NCI-H1092 treated with DMSO at 0.1 percent for 48 hours (cell line): ENCODE measurements around the gene AGA.

ENCODE experiments used
- DNase-seq: peaks from one replicate; lab custom pipeline; 2025; lab: John Stamatoyannopoulos, UW

The AGA gene

DNA sequence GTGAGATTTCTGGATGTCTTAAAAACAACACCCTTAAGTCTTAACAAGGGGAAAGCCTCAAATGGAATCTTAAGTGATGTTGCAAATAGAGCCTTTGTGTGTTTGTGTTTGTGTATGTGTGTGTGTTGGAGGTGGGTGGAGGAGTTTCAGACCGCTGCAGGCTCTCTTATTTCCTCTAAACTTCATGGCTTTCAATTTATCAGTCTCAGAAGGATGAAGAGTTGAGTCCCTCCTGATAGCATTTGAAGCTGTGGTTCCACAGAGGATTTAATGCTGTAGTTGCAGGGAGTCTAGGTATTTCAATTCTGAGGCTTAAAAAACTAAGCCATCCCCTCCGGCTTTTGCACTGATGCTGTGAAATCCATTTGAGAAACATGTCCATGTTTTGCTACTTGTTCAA, 4.3 kb upstream of the AGA start:
- DNase-seq = no peak

DNA sequence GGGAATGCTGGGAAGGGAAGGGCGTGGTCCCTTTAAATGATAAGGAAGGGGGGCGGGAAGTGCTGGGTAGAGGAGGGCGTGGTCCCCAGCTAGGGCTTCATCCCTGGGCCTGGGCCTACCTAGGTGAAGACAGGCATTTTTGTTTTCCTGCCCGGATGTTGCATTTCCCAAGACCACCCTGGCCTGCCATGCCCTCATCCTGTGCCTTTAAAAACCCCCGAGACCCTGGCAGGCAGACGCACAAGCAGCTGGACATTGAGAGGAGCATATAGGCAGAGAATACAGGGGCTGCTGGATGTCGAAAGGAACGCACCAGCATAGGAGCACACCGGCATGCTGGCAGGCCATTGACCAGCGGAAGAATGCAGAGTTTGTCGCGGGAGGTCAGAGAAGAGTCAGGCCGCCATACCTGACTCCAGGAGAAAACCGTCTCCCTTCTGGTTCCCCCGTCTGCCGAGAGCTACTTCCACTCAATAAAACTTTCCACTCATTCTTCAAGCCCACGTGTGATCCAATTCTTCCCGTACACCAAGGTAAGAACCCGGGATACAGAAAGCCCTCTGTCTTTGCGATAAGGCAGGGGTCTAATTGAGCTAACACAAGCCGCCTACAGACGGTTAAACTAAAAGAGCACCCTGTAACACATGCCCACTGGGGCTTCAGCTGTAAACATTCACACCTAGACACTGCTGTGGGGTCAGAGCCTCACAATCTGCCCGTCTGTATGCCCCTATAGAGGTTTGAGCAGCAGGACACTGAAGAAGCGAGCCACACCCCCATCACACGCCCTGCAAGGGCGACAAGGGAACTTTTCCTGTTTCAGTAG, 2.9 kb upstream of the AGA start:
- DNase-seq = no peak

DNA sequence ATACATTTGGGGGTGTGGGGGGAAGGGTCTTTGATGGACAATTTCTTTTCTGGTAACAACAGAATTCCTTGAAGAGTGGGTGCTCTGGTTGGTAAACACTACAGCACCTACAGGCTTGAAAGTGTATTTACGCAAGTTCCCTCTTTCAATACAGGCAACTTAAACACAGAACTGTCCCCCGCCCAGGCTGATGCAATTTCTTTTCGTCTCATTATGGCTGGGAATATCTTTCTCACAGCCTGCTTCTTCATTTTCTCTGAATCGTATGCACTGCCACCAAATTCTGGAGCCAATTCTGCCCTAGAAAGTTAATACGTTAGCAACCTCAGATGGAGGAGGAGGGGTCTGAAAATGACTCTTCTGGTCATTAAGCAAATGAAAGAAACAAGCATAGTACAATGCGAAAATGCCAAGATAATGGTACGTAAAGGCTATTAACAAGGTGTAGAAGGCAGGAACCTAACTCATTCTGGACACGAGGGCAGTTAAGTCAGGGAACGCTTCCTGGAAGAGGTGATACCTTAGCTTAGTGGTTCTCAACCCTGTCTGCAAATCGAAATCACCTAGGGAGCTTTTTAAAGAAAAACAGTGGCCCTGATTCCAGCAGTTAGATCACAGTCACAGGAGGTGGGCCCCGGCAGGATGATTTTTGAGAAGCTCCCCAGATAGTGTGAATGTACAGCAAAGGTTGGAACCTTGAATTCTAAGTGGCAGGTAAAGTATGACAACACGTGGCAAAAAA, 1.0 kb downstream of the AGA start:
- peak; percentile 26 for DNase-seq

DNA sequence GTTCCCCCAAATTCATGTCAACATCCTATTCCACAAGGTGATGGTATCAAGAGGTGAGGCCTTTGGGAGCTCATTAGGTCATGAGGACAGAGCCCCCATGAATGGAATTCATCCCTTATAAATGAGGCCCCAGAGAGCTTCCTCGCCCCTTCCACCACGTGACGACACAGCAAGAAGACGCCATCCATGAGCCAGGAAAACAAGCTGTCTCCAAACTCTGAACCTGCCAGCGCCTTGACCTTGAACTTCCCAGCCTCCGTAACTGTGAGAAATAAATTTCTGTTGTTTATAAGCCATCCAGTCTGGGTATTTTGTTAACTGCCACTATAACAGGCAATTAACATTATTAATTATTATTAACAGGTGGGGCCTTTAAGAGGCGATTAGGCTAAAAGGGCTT, 5.8 kb downstream of the AGA start:
- DNase-seq = no peak

DNA sequence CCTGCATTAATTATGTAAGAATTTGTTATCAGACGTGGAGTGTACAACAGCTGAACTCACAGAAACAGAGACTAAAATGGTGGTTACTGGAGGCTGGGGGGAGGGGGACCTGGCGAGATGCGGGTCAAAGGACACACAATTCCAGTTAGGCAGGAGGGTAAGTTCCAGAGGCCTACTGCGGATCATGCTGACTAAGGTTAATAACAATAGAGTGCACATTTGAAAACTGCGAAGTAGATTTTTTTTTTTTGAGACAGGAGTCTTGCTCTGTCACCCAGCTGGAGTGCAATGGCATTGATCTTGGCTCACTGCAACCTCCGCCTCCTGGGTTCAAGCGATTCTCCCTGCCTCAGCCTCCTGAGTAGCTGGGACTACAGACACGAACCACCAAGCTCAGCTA, 7.6 kb downstream of the AGA start:
- no peak for DNase-seq

DNA sequence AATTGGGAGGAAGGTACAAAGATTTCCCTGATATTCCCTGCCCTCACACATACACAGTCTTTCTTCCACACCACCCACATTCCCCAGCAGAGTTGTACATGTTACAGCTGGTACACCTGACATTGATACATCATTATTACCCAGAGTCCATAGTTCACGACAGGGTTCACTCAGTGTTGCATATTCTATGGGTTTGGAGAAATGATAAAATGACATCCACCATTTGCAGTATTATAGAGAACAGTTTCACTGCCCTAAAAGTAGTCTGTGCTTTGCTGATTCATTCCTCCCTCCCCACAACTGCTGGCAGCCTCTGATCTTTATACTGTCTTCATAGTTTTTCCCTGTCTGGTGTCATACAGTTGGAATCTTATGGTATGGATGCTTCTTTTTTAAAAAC, 15.0 kb downstream of the AGA start:
- DNase-seq = no peak

DNA sequence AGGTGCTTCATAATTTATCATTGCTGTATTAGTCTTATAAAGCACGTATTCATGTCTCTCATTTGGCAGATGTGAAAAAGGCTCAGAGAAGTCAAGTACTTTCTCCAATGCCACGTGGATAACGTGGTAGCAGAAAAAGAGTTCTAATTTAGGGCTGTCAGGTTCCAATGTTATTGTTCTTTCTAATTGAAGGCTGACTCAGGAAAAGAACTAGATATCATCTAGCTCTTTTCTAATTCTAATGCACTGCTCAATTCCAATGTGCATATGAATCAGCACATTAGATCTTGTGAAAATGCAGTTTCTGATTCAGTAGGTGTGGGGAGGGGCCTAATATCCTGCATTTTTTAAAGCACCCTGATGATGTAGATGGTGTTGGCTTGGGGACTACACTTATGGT, 22.8 kb downstream of the AGA start:
- DNase-seq = no peak

DNA sequence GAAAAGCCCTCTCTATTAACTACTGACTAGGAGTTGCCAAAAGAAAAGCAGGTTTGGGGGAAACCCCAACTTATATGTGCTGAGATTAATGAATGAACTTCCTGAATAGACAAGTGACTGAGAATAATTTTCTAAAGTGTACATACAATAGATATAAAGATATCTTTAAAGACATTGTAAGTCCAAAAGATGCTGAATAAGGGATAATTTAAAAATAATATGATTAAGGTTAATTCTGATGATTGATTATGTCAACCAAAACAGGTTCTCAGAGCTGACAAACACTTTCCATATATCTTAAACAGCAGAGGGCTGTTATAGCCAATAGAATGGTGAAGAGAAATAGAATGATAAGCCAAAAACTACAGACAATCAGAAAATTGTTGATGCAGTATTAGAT, 28.6 kb downstream of the AGA start:
- no peak for DNase-seq

DNA sequence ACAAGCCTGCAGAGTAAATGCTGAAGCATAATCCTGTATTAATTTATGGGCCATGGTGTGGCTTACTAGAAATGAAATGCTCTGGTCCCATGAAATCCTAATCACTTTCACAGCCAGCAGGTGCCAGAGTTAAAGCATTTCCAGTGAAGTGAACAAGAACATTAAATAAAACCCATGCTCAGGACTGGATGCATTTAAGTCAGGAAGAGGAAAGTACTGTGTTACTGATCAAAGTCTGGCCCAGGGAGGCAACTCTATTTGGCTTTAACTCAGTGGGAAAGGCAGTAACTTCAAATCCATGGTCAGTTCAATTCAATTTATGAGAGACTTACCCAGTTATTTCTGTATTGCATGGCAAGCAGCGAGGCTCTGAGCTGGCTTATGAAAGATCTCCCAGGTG, 29.2 kb downstream of the AGA start:
- DNase-seq = no peak

DNA sequence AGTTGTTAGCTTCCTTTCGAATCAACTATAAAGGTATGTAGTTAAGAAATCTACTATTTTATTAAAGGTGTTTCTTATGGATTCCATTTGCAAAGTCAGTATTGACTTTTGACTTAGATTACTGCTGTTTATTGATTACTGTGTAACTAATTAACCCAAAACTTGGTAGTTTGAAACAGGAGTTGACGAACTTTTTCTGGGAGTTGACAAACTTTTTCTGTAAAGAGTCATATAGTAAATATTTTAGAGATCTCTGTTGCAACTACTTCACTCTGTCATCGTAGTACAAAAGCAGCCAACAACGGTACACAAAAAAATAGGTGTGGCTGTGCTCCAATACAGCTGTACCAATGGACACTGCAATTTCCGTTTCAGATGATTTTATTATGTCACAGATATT, 30.2 kb downstream of the AGA start:
- no peak for DNase-seq

DNA sequence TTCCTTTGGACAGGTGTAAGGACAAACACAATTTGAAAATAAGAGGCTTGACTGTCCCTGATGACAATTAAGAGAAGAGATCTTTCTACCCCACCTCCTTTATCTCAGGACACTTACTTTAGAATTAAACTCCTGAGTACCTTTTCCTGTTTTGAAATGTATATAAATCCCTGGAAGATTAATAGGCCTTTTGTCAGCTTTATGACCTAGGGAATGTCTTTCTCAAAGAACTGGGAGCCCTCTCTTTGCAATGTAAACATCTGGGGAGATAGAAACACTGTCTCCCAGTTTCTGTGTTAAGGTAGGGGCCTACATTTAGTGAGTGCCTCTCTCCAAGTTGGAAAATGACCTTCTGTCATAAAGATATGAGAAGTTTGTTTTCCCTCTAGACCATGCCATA, 31.7 kb downstream of the AGA start:
- DNase-seq = no peak

DNA sequence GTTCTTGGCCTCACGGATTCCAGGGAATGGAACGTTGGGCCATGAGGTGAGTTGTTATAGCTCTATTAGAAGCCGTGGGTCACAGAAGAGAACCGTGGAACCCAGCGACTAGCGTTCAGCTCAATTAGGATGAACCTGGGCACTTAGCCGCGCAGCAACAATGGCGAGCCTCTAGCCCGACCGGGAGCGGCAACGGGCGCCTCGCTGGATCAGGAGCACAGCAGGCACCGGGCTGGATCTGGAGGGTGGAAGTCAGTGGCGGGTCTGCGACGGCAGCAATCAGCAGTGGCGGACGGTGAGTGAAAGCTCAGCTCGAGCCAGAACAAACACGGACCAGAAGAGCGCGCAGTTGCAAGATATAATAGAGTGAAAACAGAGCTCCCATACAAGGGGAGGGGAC, 34.2 kb downstream of the AGA start:
- peak; percentile 71 for DNase-seq

DNA sequence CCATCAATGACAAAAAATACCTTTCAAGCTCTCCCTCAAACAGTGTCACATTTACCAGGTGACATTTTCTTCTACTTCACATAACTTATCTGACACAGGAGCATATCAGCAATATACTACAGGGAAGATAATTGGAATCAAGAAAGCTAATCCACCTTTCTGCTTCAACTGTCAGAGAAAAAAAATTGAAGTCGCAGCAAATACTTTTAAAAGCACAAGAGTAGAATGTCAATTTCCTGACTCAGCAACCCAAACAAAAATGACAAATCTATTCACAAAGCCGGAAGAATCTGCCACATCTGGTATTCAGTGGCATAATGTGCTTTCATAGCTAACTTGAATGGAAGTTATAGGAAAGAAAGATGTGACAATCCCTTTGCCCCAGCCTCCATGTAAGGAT, 36.7 kb downstream of the AGA start:
- DNase-seq = no peak

DNA sequence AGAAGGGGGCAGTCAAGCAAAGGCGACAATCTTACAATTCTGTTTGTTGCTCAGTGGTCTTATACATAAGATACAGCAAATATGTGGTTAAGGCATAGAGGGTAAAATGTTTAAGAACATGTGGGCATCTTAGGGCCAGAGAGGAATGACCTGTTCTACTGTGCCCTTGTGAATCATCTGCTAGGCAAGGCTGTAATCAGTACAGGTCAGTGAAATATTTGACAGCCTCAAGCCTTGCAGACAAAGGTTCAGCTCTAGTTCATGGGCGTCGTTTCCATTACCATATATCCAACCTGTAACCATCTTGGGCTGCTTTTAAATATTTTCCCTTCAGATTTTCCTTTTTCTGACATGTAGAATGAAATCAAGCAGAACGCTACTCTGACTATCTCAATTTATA, 37.3 kb downstream of the AGA start:
- no peak for DNase-seq

DNA sequence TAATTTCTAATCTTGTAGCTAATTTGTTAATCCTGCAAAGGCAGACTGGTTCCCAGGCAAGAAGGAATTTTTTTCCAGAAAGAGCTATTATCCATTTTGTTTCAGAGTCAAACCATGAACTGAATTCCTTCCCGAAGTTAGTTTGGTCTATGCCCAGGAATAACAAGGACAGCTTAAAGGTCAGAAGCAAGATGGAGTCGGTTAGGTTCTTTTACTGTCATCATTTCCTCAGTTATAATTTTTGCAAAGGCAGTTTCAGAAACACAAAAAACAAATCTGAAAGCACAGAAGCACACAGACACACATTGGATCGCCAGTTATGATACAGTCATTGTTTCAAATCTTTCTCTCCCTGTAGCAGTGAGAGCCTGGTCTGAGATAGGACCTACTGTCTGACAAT, 37.9 kb downstream of the AGA start:
- DNase-seq = no peak

DNA sequence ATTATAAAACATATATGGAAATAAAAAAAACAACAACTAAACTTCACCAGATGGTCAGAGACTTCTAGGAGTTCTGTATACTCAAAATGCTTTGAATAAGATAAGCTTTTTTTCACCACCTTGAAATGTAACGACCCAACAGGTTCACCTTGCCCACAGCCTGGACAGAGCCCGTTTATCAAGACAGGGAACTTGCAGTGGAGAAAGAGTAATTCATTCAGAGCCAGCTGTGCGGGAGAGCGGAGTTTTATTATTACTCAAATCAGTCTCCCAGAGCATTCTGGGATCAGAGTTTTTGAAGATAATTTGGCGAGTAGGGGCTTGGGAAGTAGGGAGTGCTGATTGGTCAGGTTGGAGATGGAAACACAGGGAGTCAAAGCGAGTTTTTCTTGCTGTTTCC, 38.5 kb downstream of the AGA start:
- DNase-seq = no peak

DNA sequence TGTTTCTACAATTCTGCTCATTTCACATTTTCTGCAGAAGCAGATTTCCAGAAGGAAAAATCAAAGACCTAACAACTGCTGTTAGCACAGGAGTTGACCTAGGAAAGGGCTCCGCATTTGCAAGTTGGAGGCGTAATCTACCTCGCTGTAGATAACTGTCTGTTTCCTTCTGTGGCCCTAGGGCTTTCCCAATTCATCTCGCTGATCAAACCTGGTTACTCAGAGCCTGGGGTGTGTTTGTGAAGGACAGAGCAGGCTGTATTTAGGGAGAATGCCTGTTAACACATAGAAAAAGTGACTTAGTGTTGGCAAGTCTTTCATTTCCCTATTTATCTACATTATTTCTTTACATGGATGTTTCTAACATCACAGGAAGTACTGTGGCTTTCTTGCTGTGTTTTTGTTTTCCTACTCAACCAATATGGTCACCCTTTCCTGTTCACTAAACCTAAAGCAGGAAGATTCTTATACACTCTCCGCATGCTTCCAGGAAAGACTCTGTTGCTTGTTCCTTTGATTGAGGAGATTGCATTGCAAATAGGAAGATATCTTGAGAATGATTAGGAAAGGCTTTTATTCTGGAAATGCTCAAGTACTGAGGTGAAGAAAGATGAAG, 40.5 kb downstream of the AGA start:
- DNase-seq = no peak

DNA sequence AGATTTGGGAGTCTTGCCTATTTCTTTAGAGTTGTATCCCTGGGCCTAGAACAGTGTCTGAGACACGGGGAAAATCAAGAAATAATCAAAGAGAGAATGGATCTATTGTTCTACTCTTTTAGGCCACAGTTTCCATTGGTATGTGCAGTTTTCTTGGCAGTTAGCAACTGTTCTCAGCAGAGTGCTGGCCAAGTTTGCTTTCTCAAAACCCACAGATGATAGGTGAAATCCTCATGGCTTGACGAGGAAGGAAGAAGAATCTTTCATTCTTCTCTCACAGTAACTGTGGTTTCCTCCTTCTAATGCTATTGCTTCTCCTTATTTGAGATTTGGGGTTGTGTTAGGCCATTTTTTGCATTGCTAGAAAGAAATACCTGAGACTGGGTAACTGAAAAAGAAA, 42.2 kb downstream of the AGA start:
- no peak for DNase-seq

DNA sequence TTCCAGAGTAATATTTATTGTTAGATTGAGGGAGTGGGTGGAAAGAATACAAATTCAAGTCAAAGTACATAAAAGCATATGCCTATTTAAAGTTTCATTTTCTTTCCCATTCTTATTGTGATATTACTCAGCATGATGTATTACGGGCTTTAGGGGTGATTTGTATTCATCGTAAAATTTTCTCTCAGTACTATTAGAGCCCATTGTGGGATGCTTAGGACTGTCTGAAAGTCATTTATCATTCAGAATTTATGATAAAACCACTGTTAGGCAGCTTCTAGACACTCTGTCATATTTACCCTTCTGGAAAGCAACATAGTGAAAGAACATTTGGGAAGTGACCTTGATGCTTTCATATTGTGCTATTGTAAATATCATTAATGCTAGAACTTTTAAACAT, 45.9 kb downstream of the AGA start:
- no peak for DNase-seq

DNA sequence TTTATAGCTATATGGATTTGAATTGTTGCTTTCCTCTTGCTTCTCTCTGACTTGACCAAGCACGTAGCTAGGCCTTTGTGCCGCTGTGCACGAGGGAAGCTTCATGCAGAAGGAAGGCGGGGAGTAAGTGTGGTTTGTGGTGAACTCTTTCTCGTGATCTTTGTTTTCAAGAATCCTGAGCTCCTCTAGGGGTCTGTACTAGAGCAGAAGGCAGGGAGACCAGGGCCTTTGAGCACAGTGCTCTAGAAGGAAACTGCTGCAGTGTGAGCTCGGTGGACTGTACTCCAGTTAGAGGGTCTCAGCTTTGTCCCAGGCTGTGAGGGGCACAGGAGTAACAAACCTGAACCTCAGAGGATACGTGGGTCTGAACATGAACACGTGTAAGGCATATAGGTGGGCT, 49.0 kb downstream of the AGA start:
- no peak for DNase-seq

DNA sequence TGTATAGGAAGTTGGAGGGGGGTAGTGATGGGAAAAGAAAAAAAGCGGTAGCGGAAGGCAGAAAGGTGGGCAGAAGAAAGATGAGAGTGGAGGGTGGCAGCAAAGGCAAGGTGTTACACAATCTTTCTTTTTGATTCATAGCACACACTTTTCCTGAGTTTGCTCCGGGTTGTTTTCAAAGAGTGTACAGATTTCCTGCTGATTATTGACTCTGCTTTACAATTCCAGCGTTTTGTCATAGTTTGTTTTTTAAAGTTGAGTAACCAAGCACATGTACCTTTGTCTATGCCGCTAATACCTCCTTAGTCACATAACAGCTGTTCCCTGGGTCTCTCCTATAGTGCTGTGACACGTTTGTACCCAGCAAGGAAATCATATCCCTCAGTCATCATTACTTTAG, 50.3 kb downstream of the AGA start:
- DNase-seq = no peak

DNA sequence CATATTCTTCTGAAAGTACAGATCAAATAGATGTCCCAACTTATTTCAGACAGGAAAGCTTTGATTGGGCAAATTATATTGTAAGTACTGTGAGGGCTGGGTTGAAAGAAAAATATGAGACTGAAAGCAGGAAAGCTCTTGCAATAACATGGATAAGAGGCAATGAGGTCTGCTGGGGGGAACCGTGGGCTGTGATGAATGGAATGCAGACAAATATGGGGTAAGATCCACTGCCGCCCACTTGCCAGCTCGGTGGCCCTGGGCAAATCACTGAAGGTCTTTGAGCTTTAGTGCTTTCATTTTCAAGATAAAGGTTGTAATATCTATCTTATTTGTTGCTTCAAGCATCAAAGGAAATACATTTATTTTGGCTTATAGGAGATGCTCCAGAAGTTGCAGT, 51.0 kb downstream of the AGA start:
- DNase-seq = no peak

DNA sequence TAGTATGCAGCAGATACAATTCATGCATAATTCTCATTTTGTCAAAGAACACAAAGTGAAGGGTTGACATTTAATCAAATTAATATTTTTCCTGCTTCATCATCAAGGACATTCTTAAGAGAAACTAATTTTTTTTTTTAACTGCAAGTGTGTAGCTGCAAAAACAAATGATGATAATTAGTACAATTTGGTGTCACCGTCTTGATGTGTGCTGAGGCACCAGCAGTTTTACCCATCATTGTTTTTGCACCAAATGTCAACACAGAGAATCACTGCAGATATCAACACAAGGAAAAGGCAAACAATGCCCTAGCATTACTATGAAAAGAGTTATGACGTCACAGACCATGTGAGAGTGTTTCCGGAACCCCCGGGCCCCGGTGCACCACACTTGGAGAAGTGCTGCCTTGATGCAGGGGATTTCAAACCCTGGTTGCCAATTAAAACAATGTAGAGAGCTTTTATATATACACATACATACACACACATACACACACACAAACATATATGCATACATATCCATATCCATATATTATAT, 55.9 kb downstream of the AGA start:
- DNase-seq = no peak
